BLaER1 treated with 17β-estradiol and CSF1 and Interleukin-3, amounts not matched to agents 10 nM and 100 nM (cell line): Measurements from ENCODE around the gene PLEKHM3.
"Not testable (repeated sequence)": the region's sequence is repeated elsewhere in the genome, so short reads cannot be mapped to it uniquely, and the experiment has no call there.

Experiments used
- H3K27ac ChIP-seq, 11 experiments: shearing (Covaris generic); formaldehyde crosslinking; 2 replicates each; pipeline ENCODE4 v1.8.1; 2022
- H3K27me3 ChIP-seq, 11 experiments: shearing (Covaris generic); formaldehyde crosslinking; 2 replicates each; pipeline ENCODE4 v1.8.1; 2022
- H3K36me3 ChIP-seq, 11 experiments: shearing (Covaris generic); formaldehyde crosslinking; 2 replicates each; pipeline ENCODE4 v1.8.1; 2022
- H3K4me1 ChIP-seq, 10 experiments: shearing (Covaris generic); formaldehyde crosslinking; 2 replicates each; pipeline ENCODE4 v1.8.1; 2022
- H3K4me2 ChIP-seq, 11 experiments: shearing (Covaris generic); formaldehyde crosslinking; 2 replicates each; pipeline ENCODE4 v1.8.1; 2022
- H3K4me3 ChIP-seq, 10 experiments: shearing (Covaris generic); formaldehyde crosslinking; 2 replicates each; pipeline ENCODE4 v1.8.1; 2022
- H3K9ac ChIP-seq, 11 experiments: shearing (Covaris generic); formaldehyde crosslinking; 2 replicates each; pipeline ENCODE4 v1.8.1; 2022
- H3K9me3 ChIP-seq, 11 experiments: shearing (Covaris generic); formaldehyde crosslinking; replicated peaks in 1 of 11; 2 replicates each; pipeline ENCODE4 v1.8.1; 2022
- H4K20me1 ChIP-seq, 11 experiments: shearing (Covaris generic); formaldehyde crosslinking; 2 replicates each; pipeline ENCODE4 v1.8.1; 2022
- Cebpa-rat ChIP-seq, 11 experiments: shearing (Covaris generic); IDR thresholded peaks; 2 replicates each; pipeline ENCODE4 v1.8.1; 2022

The PLEKHM3 gene

GRCh38 chr2:207919164-207919919 is 106.0 kb downstream of the PLEKHM3 start:
- Histone ChIP-seq H3K4me3 (no peak overlapping the region), H3K27ac (no peak overlapping the region)

GRCh38 chr2:207914716-207915115 is 110.6 kb downstream of the PLEKHM3 start:
- peaks cover 0 to 9% (median 0%) of the 10 kb centered on the region in 11 experiments; a peak in 3 of 22 replicates for H3K36me3 ChIP-seq
- no peak overlapping the region for H3K27ac ChIP-seq
- no peaks in the 10 kb centered on the region for H3K27me3 ChIP-seq
- no peak overlapping the region for H3K4me3 ChIP-seq
- H4K20me1 ChIP-seq = no peaks in the 10 kb centered on the region
- no peaks in the 10 kb centered on the region for H3K9me3 ChIP-seq
- H3K4me2 ChIP-seq = no peak overlapping the region
- H3K9ac ChIP-seq = no peak overlapping the region
- no peak for TF ChIP-seq Cebpa-rat (IDR thresholded peaks at IDR 0.05)
- H3K4me1 ChIP-seq = peaks cover 0 to 8% (median 0%) of the 10 kb centered on the region in 10 experiments; a peak in 1 of 20 replicates

More at GRCh38 chr2:207919164-207919919, 106.0 kb downstream of the PLEKHM3 start:
- Histone ChIP-seq H3K9ac (no peak overlapping the region), H3K9me3 (no peaks in the 10 kb centered on the region), H3K4me1 (peaks cover 0 to 24% (median 0%) of the 10 kb centered on the region in 10 experiments; a peak in 2 of 20 replicates), H4K20me1 (no peaks in the 10 kb centered on the region), H3K36me3 (peaks cover 0 to 8% (median 0%) of the 10 kb centered on the region in 11 experiments; a peak in 2 of 22 replicates), H3K27me3 (no peaks in the 10 kb centered on the region), H3K4me2 (no peak overlapping the region)
- TF ChIP-seq Cebpa-rat (IDR thresholded peaks at IDR 0.05) = no peak

GRCh38 chr2:207913772-207914358 is 111.5 kb downstream of the PLEKHM3 start:
- Histone ChIP-seq H3K9ac (no peak overlapping the region), H3K27ac (no peak overlapping the region), H3K4me3 (no peak overlapping the region), H3K36me3 (peaks cover 0 to 9% (median 0%) of the 10 kb centered on the region in 11 experiments; a peak in 3 of 22 replicates), H3K9me3 (no peaks in the 10 kb centered on the region), H3K4me1 (no peaks in the 10 kb centered on the region), H3K4me2 (no peak overlapping the region), H4K20me1 (no peaks in the 10 kb centered on the region), H3K27me3 (no peaks in the 10 kb centered on the region)
- TF ChIP-seq Cebpa-rat (IDR thresholded peaks at IDR 0.05) = no peak

- Histone ChIP-seq H3K36me3 (peaks cover 0 to 9% (median 0%) of the 10 kb centered on the region in 11 experiments; a peak in 3 of 22 replicates), H3K27ac (no peak overlapping the region), H3K4me3 (no peak overlapping the region), H4K20me1 (no peaks in the 10 kb centered on the region), H3K27me3 (no peaks in the 10 kb centered on the region), H3K9me3 (no peaks in the 10 kb centered on the region), H3K9ac (no peak overlapping the region), H3K4me2 (no peak overlapping the region), H3K4me1 (no peaks in the 10 kb centered on the region)
- no peak for TF ChIP-seq Cebpa-rat (IDR thresholded peaks at IDR 0.05)
Observed at GRCh38 chr2:207911856-207912255, 113.5 kb downstream of the PLEKHM3 start.

- Histone ChIP-seq H3K9ac (no peak overlapping the region), H3K9me3 (no peaks in the 10 kb centered on the region), H3K27ac (no peak overlapping the region), H3K4me2 (no peak overlapping the region), H3K4me3 (no peak overlapping the region), H3K36me3 (peaks cover 0 to 13% (median 0%) of the 10 kb centered on the region in 11 experiments; a peak in 4 of 22 replicates), H3K4me1 (no peaks in the 10 kb centered on the region), H4K20me1 (no peaks in the 10 kb centered on the region), H3K27me3 (no peaks in the 10 kb centered on the region)
- no peak for TF ChIP-seq Cebpa-rat (IDR thresholded peaks at IDR 0.05)
Observed at GRCh38 chr2:207911215-207911614, 114.1 kb downstream of the PLEKHM3 start.

DNA sequence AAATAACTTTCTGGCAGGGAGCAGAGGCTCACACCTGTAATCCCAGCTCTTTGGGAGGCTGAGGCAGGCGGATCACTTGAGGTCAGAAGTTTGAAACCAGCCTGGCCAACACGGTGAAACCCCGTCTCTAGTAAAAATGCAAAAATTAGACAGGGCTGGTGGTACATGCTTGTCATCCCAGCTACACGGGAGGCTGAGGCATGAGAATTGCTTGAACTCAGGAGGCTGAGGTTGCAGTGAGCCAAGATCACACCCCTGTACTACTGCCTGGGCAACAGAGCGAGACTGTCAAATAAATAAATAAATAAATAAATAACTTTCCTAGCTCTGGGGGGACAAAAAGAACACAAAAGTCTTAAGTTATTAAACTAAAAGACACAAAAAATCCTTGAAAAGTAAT is 118.8 kb downstream of the PLEKHM3 start:
- not testable (repeated sequence) for H3K9me3 ChIP-seq, H3K27me3 ChIP-seq, H4K20me1 ChIP-seq, H3K9ac ChIP-seq, H3K4me2 ChIP-seq, H3K27ac ChIP-seq, H3K4me1 ChIP-seq, H3K4me3 ChIP-seq
- H3K36me3 ChIP-seq = peaks cover 0 to 14% (median 0%) of the 10 kb centered on the region in 11 experiments; a peak in 3 of 22 replicates

DNA sequence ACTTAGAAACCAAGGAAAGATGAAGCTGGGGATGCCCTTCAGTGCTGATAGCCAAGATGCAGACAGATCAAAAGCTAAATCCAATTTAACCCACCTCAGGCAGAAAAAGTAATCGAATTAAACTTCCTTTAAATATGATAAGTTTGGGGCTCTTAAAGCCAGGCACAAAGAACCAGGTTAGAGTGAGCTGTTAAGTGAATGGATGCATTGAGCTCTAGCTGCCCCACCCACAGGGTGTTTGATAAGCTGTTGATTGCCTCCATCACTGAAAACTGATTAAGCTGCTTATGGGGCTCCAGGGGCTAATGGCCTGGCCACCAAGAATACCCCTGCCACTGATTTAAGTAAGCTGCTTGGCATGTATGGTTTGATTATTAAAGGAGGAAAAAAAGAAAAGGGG is 119.8 kb downstream of the PLEKHM3 start:
- Histone ChIP-seq H3K9ac (no peak overlapping the region), H3K4me1 (no peaks in the 10 kb centered on the region), H3K9me3 (no peaks in the 10 kb centered on the region), H3K27me3 (no peaks in the 10 kb centered on the region), H3K4me2 (no peak overlapping the region), H3K27ac (no peak overlapping the region), H3K4me3 (no peak overlapping the region), H3K36me3 (peaks cover 0 to 19% (median under 1%) of the 10 kb centered on the region in 11 experiments; a peak in 5 of 22 replicates), H4K20me1 (no peaks in the 10 kb centered on the region)
- TF ChIP-seq Cebpa-rat (IDR thresholded peaks at IDR 0.05) = no peak

DNA sequence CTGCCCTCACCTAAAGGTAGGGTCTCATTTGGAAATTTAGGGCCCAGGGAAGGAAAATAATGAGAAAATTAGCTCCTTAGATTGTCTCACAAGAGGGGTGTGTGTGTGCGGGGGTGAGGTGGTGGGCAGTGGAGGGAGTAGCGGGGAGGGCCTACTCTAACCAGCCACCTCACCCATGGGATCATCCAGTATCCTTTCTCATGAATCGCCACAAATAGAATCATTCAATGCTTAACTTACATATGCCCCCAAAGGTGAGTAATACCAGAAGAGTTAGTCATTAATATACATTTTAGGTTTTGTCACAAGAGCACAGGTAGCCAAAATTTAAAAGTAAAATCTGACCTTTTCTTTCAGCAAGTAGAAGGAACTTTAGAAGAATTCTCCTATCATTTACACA is 122.1 kb downstream of the PLEKHM3 start:
- Histone ChIP-seq H3K36me3 (peaks cover 0 to 35% (median 7%) of the 10 kb centered on the region in 11 experiments; a peak in 5 of 22 replicates), H3K4me2 (no peak overlapping the region), H3K9me3 (no peaks in the 10 kb centered on the region), H3K27me3 (no peaks in the 10 kb centered on the region), H3K4me1 (no peaks in the 10 kb centered on the region), H3K27ac (no peak overlapping the region), H4K20me1 (no peaks in the 10 kb centered on the region), H3K9ac (no peak overlapping the region), H3K4me3 (no peak overlapping the region)
- no peak for TF ChIP-seq Cebpa-rat (IDR thresholded peaks at IDR 0.05)

DNA sequence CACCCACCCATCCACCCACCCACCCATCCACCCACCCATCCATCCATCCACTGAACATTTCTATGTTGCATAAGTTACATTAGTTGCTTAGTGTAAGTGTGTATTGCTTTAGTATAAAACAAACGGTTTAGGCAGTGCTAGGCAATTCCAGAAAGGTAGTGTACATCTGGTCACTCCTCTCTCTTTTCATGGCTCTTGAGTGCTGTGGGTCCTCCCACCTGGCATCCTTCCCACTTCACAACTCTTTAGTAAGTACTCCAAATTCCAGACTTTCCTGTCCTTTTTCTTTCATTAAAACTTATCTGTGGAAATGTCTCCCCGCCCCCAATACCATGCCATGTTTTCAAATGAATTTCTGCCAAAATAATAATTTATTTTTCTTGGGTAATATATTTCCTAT is 122.5 kb downstream of the PLEKHM3 start:
- TF ChIP-seq Cebpa-rat (IDR thresholded peaks at IDR 0.05) = no peak
- H3K27ac ChIP-seq = no peak overlapping the region
- no peak overlapping the region for H3K4me2 ChIP-seq
- H3K9me3 ChIP-seq = no peaks in the 10 kb centered on the region
- H3K36me3 ChIP-seq = peaks cover 0 to 39% (median 7%) of the 10 kb centered on the region in 11 experiments; a peak in 6 of 22 replicates
- no peaks in the 10 kb centered on the region for H3K4me1 ChIP-seq
- H3K4me3 ChIP-seq = no peak overlapping the region
- H4K20me1 ChIP-seq = no peaks in the 10 kb centered on the region
- H3K27me3 ChIP-seq = no peaks in the 10 kb centered on the region
- no peak overlapping the region for H3K9ac ChIP-seq
